Uterus (tissue), 4 donors: ENCODE data around the gene CGNL1. TPM values are rescaled to one million over a fixed set of nuclear protein-coding genes. Genes with fewer than 3 reads are reported as not detected.
A peak's percentile ranks its signal among the peaks of the same experiment; 100 is the strongest.

ENCODE experiments used
- DNase-seq, 2 donors: peaks; one replicate each; pipeline ENCODE4 v3.0.0-alpha.2; 2019 to 2020
- H3K27ac ChIP-seq, 2 donors: fragments of 200-600 bp; sonication (generic); 1 replicate in 1 of 2; 2 replicates in 1 of 2; pipeline ENCODE4 v1.5.1; 2016 to 2018
- H3K27me3 ChIP-seq, 2 donors: fragments of 200-600 bp; sonication (generic); one replicate each; pipeline ENCODE4 v1.5.1; 2018 to 2019; ENCODE audit warnings: control low read depth in 1 of 2
- H3K36me3 ChIP-seq, 2 donors: fragments of 200-600 bp; sonication (generic); one replicate each; pipeline ENCODE4 v1.5.1; 2019; ENCODE audit warnings: control low read depth in 1 of 2
- H3K4me1 ChIP-seq, 2 donors: fragments of 200-600 bp; sonication (generic); one replicate each; pipeline ENCODE4 v1.5.1; 2018 to 2019; ENCODE audit warnings: control low read depth in 1 of 2
- H3K4me3 ChIP-seq, 2 donors: fragments of 200-600 bp; sonication (generic); 1 replicate in 1 of 2; 2 replicates in 1 of 2; pipeline ENCODE4 v1.5.1; 2018 to 2019; ENCODE audit warnings: mild to moderate bottlenecking in 1 of 2
- H3K9me3 ChIP-seq, 2 donors: fragments of 200-600 bp; sonication (generic); one replicate each; pipeline ENCODE4 v1.5.1; 2019; ENCODE audit warnings: control low read depth in 1 of 2
- CTCF ChIP-seq, 4 experiments: fragments of 200-600 bp in 2 of 4; fragments of 450-650 bp in 2 of 4; sonication (generic) in 2 of 4; IDR thresholded peaks; one replicate each; pipeline ENCODE4 v1.5.1; 2016 to 2019; ENCODE audit warnings: antibody characterized with exemption in 4 of 4, mild to moderate bottlenecking in 2 of 4, moderate library complexity in 1 of 4
- POLR2A ChIP-seq, 2 donors: fragments of 450-650 bp; IDR thresholded peaks; one replicate each; pipeline ENCODE4 v1.6.1; 2016; ENCODE audit warnings: antibody characterized with exemption in 2 of 2, mild to moderate bottlenecking in 1 of 2, moderate library complexity in 1 of 2
- intact Hi-C: fragments of 100-400 bp; cut with DNase I; formaldehyde crosslinking; loops from one replicate; pipeline ENCODE4 v1.15.1; 2023; ENCODE audit warnings: low total_unique reads
- total RNA-seq, 4 donors: library from RNA; depleted of rRNA in 3 of 4; stranded (reverse); fragments of >200 nt in 3 of 4; gene quantifications; one replicate each; pipeline versions ENCODE4 v1.1.0 to v1.2.4, GENCODE V29; 2014 to 2023
- donor health status: DM: yes; HTN: yes; CAD: no.

Gene CGNL1
- total RNA-seq, 4 donors from 2014 or later: 15.1 to 74.4 (median 31.7) TPM

DNA sequence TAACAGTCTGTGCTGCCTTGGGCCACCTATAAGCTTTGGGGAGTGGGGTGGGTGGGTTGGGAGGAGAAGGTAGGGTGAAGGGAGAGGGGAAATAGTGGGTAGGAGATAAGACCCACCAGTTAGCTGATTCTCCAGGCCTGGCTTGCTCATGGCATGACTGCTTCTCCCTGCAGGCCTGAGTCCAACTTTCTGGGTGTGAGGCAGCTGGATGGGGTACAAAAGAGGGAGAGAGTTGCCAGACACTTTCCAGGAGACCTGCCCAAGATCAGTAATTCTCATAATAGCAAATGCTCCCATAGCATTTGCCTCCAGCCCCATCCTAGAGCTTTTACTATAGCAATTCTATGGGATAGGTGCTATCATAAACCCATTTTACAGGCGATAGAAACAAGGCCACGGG is 7.7 kb downstream of the CGNL1 start:
- intact Hi-C loops: no loop called here
- Histone ChIP-seq H3K27ac (peak overlapping the region; percentile 53 to 68), H3K36me3 (no peaks in the 10 kb centered on the region), H3K4me1 (peaks cover 12 to 16% of the 10 kb centered on the region in 2 donors), H3K4me3 (no peak overlapping the region), H3K9me3 (no peaks in the 10 kb centered on the region), H3K27me3 (no peaks in the 10 kb centered on the region)
- no peak for TF ChIP-seq POLR2A (IDR thresholded peaks at IDR 0.05)
- no peak for TF ChIP-seq CTCF (IDR thresholded peaks at IDR 0.05)
- peak; percentile 57 to 61 for DNase-seq

- H3K27me3 ChIP-seq: no peaks in the 10 kb centered on the region
- no peak for TF ChIP-seq POLR2A (IDR thresholded peaks at IDR 0.05)
- TF ChIP-seq CTCF (IDR thresholded peaks at IDR 0.05): no peak
- H3K36me3 ChIP-seq: no peaks in the 10 kb centered on the region
- no peak overlapping the region for H3K4me3 ChIP-seq
- intact Hi-C loops: no loop called here
- no peaks in the 10 kb centered on the region for H3K9me3 ChIP-seq
- peak overlapping the region in 1 of 2 donors; percentile 68 for H3K27ac ChIP-seq
- H3K4me1 ChIP-seq: peaks cover 13 to 16% of the 10 kb centered on the region in 2 donors
- no peak for DNase-seq
Measured at GRCh38 chr15:57384816-57385215, 8.5 kb downstream of the CGNL1 start.

DNA sequence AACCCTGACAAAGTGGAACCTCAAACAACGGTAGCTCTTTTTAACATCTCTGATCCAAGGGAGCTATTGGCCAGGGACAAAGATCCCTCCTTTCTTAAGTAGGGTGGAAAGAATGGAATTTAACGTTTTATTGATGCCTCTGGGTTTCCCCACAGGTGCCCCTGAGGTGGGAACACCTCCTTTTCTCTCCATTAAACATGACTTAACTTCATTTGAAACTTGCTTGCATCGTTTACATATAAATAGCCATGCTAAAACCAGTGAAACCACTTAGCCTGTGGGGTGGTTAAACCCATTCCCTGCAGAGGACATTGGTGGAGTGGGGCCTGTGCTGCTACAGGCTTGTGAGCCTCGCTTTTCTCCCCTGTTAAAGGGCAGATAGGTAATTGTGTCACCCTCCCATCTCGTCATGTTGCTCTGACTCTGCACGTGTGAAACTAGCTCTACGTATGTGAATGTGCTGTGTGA is 9.7 kb downstream of the CGNL1 start:
- Histone ChIP-seq H3K4me3 (no peak overlapping the region), H3K4me1 (peaks cover 13 to 16% of the 10 kb centered on the region in 2 donors), H3K9me3 (no peaks in the 10 kb centered on the region), H3K27ac (no peak overlapping the region), H3K27me3 (no peaks in the 10 kb centered on the region), H3K36me3 (no peaks in the 10 kb centered on the region)
- TF ChIP-seq CTCF (IDR thresholded peaks at IDR 0.05): no peak
- no peak for DNase-seq
- intact Hi-C loops: no loop called here

GRCh38 chr15:57386976-57387375 is 10.7 kb downstream of the CGNL1 start:
- Histone ChIP-seq H3K27ac (peak overlapping the region; percentile 70 to 76), H3K4me3 (no peak overlapping the region)

DNA sequence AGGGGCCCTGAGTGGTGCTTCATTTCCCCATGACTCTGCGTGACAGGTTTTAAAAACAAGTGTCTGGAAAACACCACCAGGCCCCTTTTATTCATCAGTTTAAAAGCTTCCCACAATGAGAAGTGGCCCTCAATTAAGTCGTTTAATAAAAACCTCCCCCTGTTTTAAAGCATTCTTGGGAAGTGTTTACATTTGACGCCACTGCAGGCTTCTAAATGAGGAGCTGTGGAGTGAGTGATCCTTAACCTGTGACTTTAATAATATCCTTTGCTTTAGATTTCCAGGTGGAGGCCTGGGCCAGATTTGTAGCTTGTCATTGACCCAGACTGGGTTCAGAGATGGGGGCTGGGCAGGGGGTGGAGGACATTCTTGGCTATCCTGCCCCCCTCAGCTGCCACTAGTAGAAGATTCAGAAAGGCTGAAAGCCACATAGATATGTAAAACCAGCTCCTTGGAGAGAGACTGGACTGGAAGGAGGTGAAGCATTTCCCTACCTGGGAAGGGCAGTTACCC is 11.3 kb downstream of the CGNL1 start:
- no peak for TF ChIP-seq CTCF (IDR thresholded peaks at IDR 0.05)
- no peak for TF ChIP-seq POLR2A (IDR thresholded peaks at IDR 0.05)
- H3K27ac ChIP-seq: peak overlapping the region; percentile 70 to 76
- intact Hi-C loops: no loop called here

More at GRCh38 chr15:57386976-57387375, 10.7 kb downstream of the CGNL1 start:
- Histone ChIP-seq H3K4me1 (peaks cover 13% of the 10 kb centered on the region in 2 donors), H3K9me3 (no peaks in the 10 kb centered on the region), H3K27me3 (no peaks in the 10 kb centered on the region), H3K36me3 (no peaks in the 10 kb centered on the region)
- DNase-seq: no peak
- TF ChIP-seq POLR2A (IDR thresholded peaks at IDR 0.05) (no peak), CTCF (IDR thresholded peaks at IDR 0.05) (no peak)
- intact Hi-C loops: no loop called here

More for the DNA sequence above, 11.3 kb downstream of the CGNL1 start:
- H3K9me3 ChIP-seq: no peaks in the 10 kb centered on the region
- H3K36me3 ChIP-seq: no peaks in the 10 kb centered on the region
- DNase-seq: no peak
- H3K4me3 ChIP-seq: no peak overlapping the region
- H3K4me1 ChIP-seq: peaks cover 9 to 13% of the 10 kb centered on the region in 2 donors
- H3K27me3 ChIP-seq: no peaks in the 10 kb centered on the region
